Activated CD8-positive, alpha-beta memory T cell treated with anti-CD3 and anti-CD28 coated beads, Interleukin-2, amount 50 U/mL, for 48 hours (primary cell): ENCODE data around the gene PRRC2B.
A peak's percentile ranks its signal among the peaks of the same experiment; 100 is the strongest.
"Not testable (repeated sequence)": the region's sequence is repeated elsewhere in the genome, so short reads cannot be mapped to it uniquely, and the experiment has no call there.

Source experiments
- DNase-seq: peaks from one replicate; pipeline ENCODE4 v3.0.0-alpha.2; 2020

The PRRC2B gene

GRCh38 chr9:131491001-131491710 lies 97.3 kb downstream of the PRRC2B start:
- DNase-seq, result no peak

- DNase-seq, result no peak
These were observed 98.2 kb downstream of the PRRC2B start for GRCh38 chr9:131492070-131492469.

- DNase-seq, result no peak
These were observed 100.5 kb downstream of the PRRC2B start for GRCh38 chr9:131494296-131494870.

- DNase-seq, result no peak
These were observed 101.9 kb downstream of the PRRC2B start for GRCh38 chr9:131495785-131496184.

- no peak for DNase-seq
These were observed 103.0 kb downstream of the PRRC2B start for GRCh38 chr9:131496844-131497405.

- DNase-seq, result no peak
These were observed 105.4 kb downstream of the PRRC2B start for GRCh38 chr9:131499254-131499767.

- DNase-seq, result peak; percentile 83
These were observed 106.5 kb downstream of the PRRC2B start for GRCh38 chr9:131500377-131500776.

- DNase-seq, result peak; percentile 83
These were observed 107.2 kb downstream of the PRRC2B start for GRCh38 chr9:131500939-131501541.

- peak; percentile 95 for DNase-seq
These were observed 109.1 kb downstream of the PRRC2B start, which contains the start of gene POMT1 for GRCh38 chr9:131502781-131503625. Gene POMT1 (plus strand): TSS chr9:131502918. CDS start chr9:131504219, 1,301 bp downstream.

- peak; percentile 86 for DNase-seq
These were observed 110.0 kb downstream of the PRRC2B start for GRCh38 chr9:131503626-131504465.

- no peak for DNase-seq
These were observed 111.1 kb downstream of the PRRC2B start for GRCh38 chr9:131505012-131505411.

- no peak for DNase-seq
These were observed 117.5 kb downstream of the PRRC2B start for GRCh38 chr9:131511416-131511815.

GRCh38 chr9:131511880-131512279 lies 118.0 kb downstream of the PRRC2B start:
- no peak for DNase-seq

GRCh38 chr9:131513177-131513576 lies 119.3 kb downstream of the PRRC2B start:
- DNase-seq, result no peak

- not testable (repeated sequence) for DNase-seq
These were observed 121.7 kb downstream of the PRRC2B start for GRCh38 chr9:131515559-131516031.

- DNase-seq, result no peak
These were observed 122.2 kb downstream of the PRRC2B start for GRCh38 chr9:131516100-131516499.

- DNase-seq, result no peak
These were observed 123.0 kb downstream of the PRRC2B start for GRCh38 chr9:131516930-131517329.

GRCh38 chr9:131517761-131518190 lies 123.9 kb downstream of the PRRC2B start:
- DNase-seq, result no peak

GRCh38 chr9:131518553-131518952 lies 124.7 kb downstream of the PRRC2B start:
- no peak for DNase-seq

- no peak for DNase-seq
These were observed 126.6 kb downstream of the PRRC2B start for GRCh38 chr9:131520503-131520902.

- DNase-seq, result no peak
These were observed 127.3 kb downstream of the PRRC2B start for GRCh38 chr9:131521203-131521602.
